Measurements from ENCODE around the gene MAD1L1. TPM values are rescaled to one million over a fixed set of nuclear protein-coding genes. Genes with fewer than 3 reads are reported as not detected.

Gene MAD1L1
- total RNA-seq, 1 experiment from 2014 or later: 38.5 TPM

- intact Hi-C loops (cut with micrococcal nuclease): no loop called here
- CTCF ChIA-PET: no interaction called here
- Histone ChIP-seq H3K9me3 (ENCODE audit: control insufficient read depth in 1 of 2, insufficient read depth in 1 of 2, low read depth in 1 of 2, low read length in 2 of 2) (peaks cover 3 to 4% of the 10 kb centered on the region in 2 experiments; a peak in 1 of 4 replicates), H4K20me1 (ENCODE audit: insufficient read depth) (no peaks in the 10 kb centered on the region), H3K36me3 (ENCODE audit: control insufficient read depth in 1 of 2, insufficient read depth in 2 of 2, low read length in 2 of 2) (no peaks in the 10 kb centered on the region), H3K27ac (ENCODE audit: low read depth, low read length) (no peak overlapping the region), H2AFZ (ENCODE audit: low read depth, low read length, poor library complexity, severe bottlenecking) (no peak overlapping the region), H3K9me2 (ENCODE audit: insufficient read depth) (no peaks in the 10 kb centered on the region), H3K27me3 (ENCODE audit: insufficient read depth, low read length) (no peaks in the 10 kb centered on the region), H3K4me2 (ENCODE audit: low read length) (no peak overlapping the region), H3K4me1 (ENCODE audit: control insufficient read depth in 1 of 2, insufficient read depth in 2 of 2, low read length in 2 of 2) (peaks cover 0 to 7% of the 10 kb centered on the region in 2 experiments; a peak in 1 of 4 replicates), H3K79me2 (ENCODE audit: insufficient read depth, low read length) (no peaks in the 10 kb centered on the region), H3K4me3 (replicated peaks in 1 of 2; ENCODE audit: low read depth in 1 of 2, low read length in 2 of 2) (no peak overlapping the region), H3K9ac (ENCODE audit: low read length) (no peak overlapping the region)
- DNase-seq (ENCODE audit: low read depth, low spot score) (no peak), ATAC-seq (no peak)
- POLR2A ChIA-PET: no interaction called here
- TF ChIP-seq POLR2AphosphoS5 (IDR thresholded peaks at IDR 0.05; ENCODE audit: low read depth, low read length): no peak
- TF ChIP-seq CEBPB (IDR thresholded peaks at IDR 0.05; ENCODE audit: low read depth): no peak
- no peak for TF ChIP-seq REST (IDR thresholded peaks at IDR 0.05; ENCODE audit: low read depth)
- no peak for TF ChIP-seq JUND (IDR thresholded peaks at IDR 0.05)
- TF ChIP-seq MAX (IDR thresholded peaks at IDR 0.05): no peak
- TF ChIP-seq ZBTB33 (IDR thresholded peaks at IDR 0.05; ENCODE audit: extremely low read depth, insufficient replicate concordance, low read length): no peak
- no peak for TF ChIP-seq ZFX (IDR thresholded peaks at IDR 0.05)
- no peak for TF ChIP-seq YY1 (IDR thresholded peaks at IDR 0.05; ENCODE audit: extremely low read depth, insufficient replicate concordance, low read depth, low read length)
- no peak for TF ChIP-seq ZNF274 (IDR thresholded peaks at IDR 0.05; ENCODE audit: low read depth, low read length)
- no peak for TF ChIP-seq EGR1 (IDR thresholded peaks at IDR 0.05; ENCODE audit: low read depth)
- no peak for TF ChIP-seq ATF3 (IDR thresholded peaks at IDR 0.05)
- TF ChIP-seq RAD21 (IDR thresholded peaks at IDR 0.05; ENCODE audit: low read depth): no peak
- RAD21 ChIA-PET (ENCODE audit: low non-redundant PET in 1 of 2, low total read pairs in 2 of 2, uncharacterized antibody in 2 of 2, unreplicated experiment in 2 of 2): no interaction called here
- no TSS peak for BruUV-seq (replicated peaks)
Measured at GRCh38 chr7:1873857-1874589, 358.7 kb downstream of the MAD1L1 start.
